GOT3 (cell line): Measurements from ENCODE around the gene CCDC127.
"Not testable (repeated sequence)": the region's sequence is repeated elsewhere in the genome, so short reads cannot be mapped to it uniquely, and the experiment has no call there.

ENCODE experiments used
- DNase-seq: peaks from one replicate; lab custom pipeline; 2025; ENCODE audit warnings: mixed read lengths; lab: John Stamatoyannopoulos, UW

Gene CCDC127

GRCh38 chr5:172421-172820, 45.5 kb downstream of the CCDC127 start:
- no peak for DNase-seq

- DNase-seq, result no peak
Observed at GRCh38 chr5:171801-172331, 46.1 kb downstream of the CCDC127 start.

- DNase-seq, result no peak
Observed at GRCh38 chr5:170971-171800, 46.8 kb downstream of the CCDC127 start.

- no peak for DNase-seq
Observed at GRCh38 chr5:169728-170094, 48.2 kb downstream of the CCDC127 start.

- DNase-seq, result no peak
Observed at GRCh38 chr5:169071-169727, 48.8 kb downstream of the CCDC127 start.

GRCh38 chr5:167982-168660, 49.8 kb downstream of the CCDC127 start:
- peak; percentile 38 for DNase-seq

GRCh38 chr5:167511-167910, 50.4 kb downstream of the CCDC127 start:
- DNase-seq, result no peak

- DNase-seq, result no peak
Observed at GRCh38 chr5:166441-167372, 51.2 kb downstream of the CCDC127 start.

GRCh38 chr5:164783-165182, 53.2 kb downstream of the CCDC127 start:
- not testable (repeated sequence) for DNase-seq

- DNase-seq, result no peak
Observed at GRCh38 chr5:164244-164643, 53.7 kb downstream of the CCDC127 start.

GRCh38 chr5:163841-164240, 54.1 kb downstream of the CCDC127 start:
- no peak for DNase-seq

GRCh38 chr5:163338-163620, 54.7 kb downstream of the CCDC127 start:
- no peak for DNase-seq

GRCh38 chr5:162565-163337, 55.2 kb downstream of the CCDC127 start:
- DNase-seq, result no peak

- DNase-seq, result no peak
Observed at GRCh38 chr5:162190-162564, 55.8 kb downstream of the CCDC127 start.

- no peak for DNase-seq
Observed at GRCh38 chr5:161803-162110, 56.2 kb downstream of the CCDC127 start.

GRCh38 chr5:160921-161802, 56.8 kb downstream of the CCDC127 start:
- no peak for DNase-seq

- DNase-seq, result no peak
Observed at GRCh38 chr5:160173-160510, 57.8 kb downstream of the CCDC127 start.

- DNase-seq, result no peak
Observed at GRCh38 chr5:159448-160172, 58.3 kb downstream of the CCDC127 start.

GRCh38 chr5:158807-159447, 59.0 kb downstream of the CCDC127 start:
- DNase-seq, result no peak
